Measurements from ENCODE around the gene APLP2. TPM values are rescaled to one million over a fixed set of nuclear protein-coding genes. Genes with fewer than 3 reads are reported as not detected.

Gene APLP2
- total and polyA plus RNA-seq, 2 experiments from 2014 or later = 322 to 362 TPM

DNA sequence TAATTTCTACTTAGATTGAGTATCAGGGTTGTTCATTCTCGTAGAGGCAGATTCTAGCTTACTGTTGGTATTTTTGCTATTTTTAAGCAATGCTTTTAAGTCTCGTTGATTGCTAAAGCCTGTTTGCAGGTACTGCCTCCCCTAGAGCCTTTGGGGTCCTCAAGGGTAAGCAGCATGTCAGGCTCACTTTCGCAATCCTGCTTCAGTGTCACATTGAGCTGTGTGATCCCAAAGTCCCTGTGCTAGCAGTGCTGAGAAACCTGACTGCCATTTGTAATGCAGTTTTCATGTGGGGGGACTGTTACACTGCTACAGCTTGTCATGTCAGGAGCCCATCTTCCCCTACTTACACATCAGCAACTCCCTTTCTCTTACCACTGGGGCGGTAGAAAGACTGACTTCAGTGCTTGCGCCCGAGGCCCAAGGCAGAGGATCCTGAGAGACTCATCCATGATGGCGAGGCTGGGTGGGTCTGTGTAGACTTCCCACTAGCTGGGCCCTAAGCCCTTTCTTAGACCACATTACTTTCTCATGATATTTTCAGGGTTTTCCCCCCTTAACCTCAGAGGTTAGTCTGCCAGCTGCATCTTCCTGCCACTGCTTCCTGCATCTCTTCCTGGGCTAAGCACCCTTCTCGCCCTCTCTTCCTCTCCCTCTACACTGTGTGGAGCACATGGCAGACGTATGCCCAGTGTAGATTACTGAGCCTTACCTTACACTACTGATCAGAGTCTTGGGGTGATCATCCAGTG lies 49.1 kb downstream of the APLP2 start (continued):
- TF ChIP-seq ZNF462 (CRISPR knock-in tag; IDR thresholded peaks at IDR 0.05) (no peak), STAT1 (IDR thresholded peaks at IDR 0.05; ENCODE audit: unreplicated experiment) (no peak), EZH2phosphoT487 (IDR thresholded peaks at IDR 0.05; ENCODE audit: unreplicated experiment) (no peak), NANOG (IDR thresholded peaks at IDR 0.05; ENCODE audit: borderline replicate concordance) (no peak), EZH2 (IDR thresholded peaks at IDR 0.05; ENCODE audit: low read depth, unreplicated experiment) (no peak), ZNF114 (CRISPR knock-in tag; IDR thresholded peaks at IDR 0.05) (no peak), REST (IDR thresholded peaks at IDR 0.05; ENCODE audit: unreplicated experiment) (no peak)

Data from GM23338 (cell line).